K562 (cell line): Measurements from ENCODE around the gene SUPT5H. TPM values are rescaled to one million over a fixed set of nuclear protein-coding genes. Genes with fewer than 3 reads are reported as not detected.

Source experiments
- ATF7 ChIP-seq: fragments of 450-650 bp; IDR thresholded peaks from 2 replicates; pipeline ENCODE4 v1.7.1; 2014; ENCODE audit warnings: mild to moderate bottlenecking, moderate library complexity
- ESRRA ChIP-seq: fragments of 450-650 bp; IDR thresholded peaks from 2 replicates; pipeline ENCODE4 v1.6.1; 2014; ENCODE audit warnings: low read depth, mild to moderate bottlenecking, moderate library complexity, borderline replicate concordance
- MIER1 ChIP-seq: fragments of 450-650 bp; IDR thresholded peaks from 2 replicates; pipeline ENCODE4 v1.6.1; 2016; ENCODE audit warnings: antibody characterized with exemption, mild to moderate bottlenecking, low read depth
- MITF ChIP-seq: IDR thresholded peaks from 2 replicates; pipeline ENCODE4 v1.6.1; 2014; ENCODE audit warnings: antibody characterized with exemption
- NCOR1 ChIP-seq: fragments of 450-650 bp; IDR thresholded peaks from 2 replicates; pipeline ENCODE4 v1.6.1; 2016; ENCODE audit warnings: mild to moderate bottlenecking, moderate library complexity
- NR4A1 ChIP-seq, 2 experiments: fragments of 250-450 bp in 1 of 2; fragments of 450-650 bp in 1 of 2; sonication (Bioruptor Pico) in 1 of 2; IDR thresholded peaks; 2 replicates each; pipeline versions ENCODE4 v1.4.0 to v1.6.1; 2016 to 2020; ENCODE audit warnings: mild to moderate bottlenecking in 2 of 2, missing compliant biosample characterization in 1 of 2, missing genetic modification characterization in 1 of 2, moderate library complexity in 1 of 2
- TGIF2 ChIP-seq: sonication (generic); formaldehyde crosslinking; IDR thresholded peaks from 2 replicates; pipeline ENCODE4 v1.8.1; 2022; ENCODE audit warnings: mild to moderate bottlenecking, missing genetic modification reagents, moderate library complexity
- ZBTB11 ChIP-seq, 3 experiments: fragments of 200-800 bp in 1 of 3; fragments of 250-450 bp in 1 of 3; fragments of 450-650 bp in 1 of 3; sonication (Bioruptor Pico) in 1 of 3; sonication (Bioruptor generic) in 1 of 3; formaldehyde crosslinking in 1 of 3; IDR thresholded peaks; 2 replicates each; pipeline versions ENCODE4 v1.6.1 to v1.8.0; 2016 to 2022; ENCODE audit warnings: mild to moderate bottlenecking in 2 of 3, missing genetic modification characterization in 2 of 3, missing compliant biosample characterization in 1 of 3, moderate library complexity in 1 of 3
- ZBTB49 ChIP-seq: sonication (generic); formaldehyde crosslinking; IDR thresholded peaks from 2 replicates; pipeline ENCODE4 v1.8.0; 2022; ENCODE audit warnings: missing genetic modification reagents, mild to moderate bottlenecking, borderline replicate concordance
- ZBTB7A ChIP-seq: IDR thresholded peaks from 2 replicates; pipeline ENCODE4 v1.6.1; 2011; ENCODE audit warnings: low read depth, mild to moderate bottlenecking, low read length, moderate library complexity, borderline replicate concordance; ENCODE audit not compliant: control insufficient read depth
- ZMIZ1 ChIP-seq, 2 experiments: fragments of 150-350 bp in 1 of 2; IDR thresholded peaks; 2 replicates each; pipeline ENCODE4 v1.6.1; 2012 to 2016; ENCODE audit warnings: low read depth in 2 of 2, low read length in 2 of 2, mild to moderate bottlenecking in 1 of 2, moderate library complexity in 1 of 2
- ZNF282 ChIP-seq: sonication (generic); formaldehyde crosslinking; IDR thresholded peaks from 2 replicates; pipeline ENCODE4 v1.8.1; 2023; ENCODE audit warnings: missing genetic modification reagents
- polyA plus RNA-seq, 8 experiments: library from polyadenylated mRNA; depleted of rRNA in 4 of 8; stranded (reverse) in 5 of 8; unstranded in 3 of 8; fragments of >200 nt; fragmentation: Nextera tagmentation in 2 of 8; fragmentation: Illumina TruSeq in 1 of 8; extraction: Ambion mirVana in 2 of 8; extraction: Trizol in 1 of 8; gene quantifications; 2 replicates each; pipeline versions ENCODE4 v1.2.1 to v1.2.3, GENCODE V29; 2011 to 2014; ENCODE audit warnings: inconsistent platforms in 1 of 8, missing spikeins in 1 of 8
- total RNA-seq, 7 experiments: library from RNA; depleted of rRNA in 6 of 7; stranded (reverse); fragments of >200 nt in 6 of 7; fragmentation: Illumina TruSeq in 2 of 7; extraction: Trizol in 2 of 7; gene quantifications; 2 replicates each; pipeline versions ENCODE4 v1.2.1 to v1.2.3, GENCODE V29; 2011 to 2021; ENCODE audit warnings: low replicate concordance in 1 of 7

The SUPT5H gene
- total and polyA plus RNA-seq, 9 of the 15 experiments (the other 6 are each of a cell fraction or from before 2014, with no cell fraction given) = 13.3 to 85.9 (median 35.9) TPM

- TF ChIP-seq ZBTB11 (CRISPR knock-in tag; IDR thresholded peaks at IDR 0.05) (peak in 1 of 3 experiments; percentile 85; a peak in 2 of 6 replicates), ZBTB49 (CRISPR knock-in tag) (0 out of 2 replicates have a peak, but pooled peaks have one; percentile 31), TGIF2 (CRISPR knock-in tag) (peak; percentile 72; the same call in 1 of the 2 replicates), NR4A1 (CRISPR knock-in tag; IDR thresholded peaks at IDR 0.05) (0 out of 2 replicates have a peak, but pooled peaks have one; percentile 68), NR4A1 (tag; IDR thresholded peaks at IDR 0.05) (no peak), ATF7 (peak; percentile 95), MITF (peak; percentile 95), NCOR1 (peak; percentile 69), ZMIZ1 (IDR thresholded peaks at IDR 0.05; ENCODE audit: low read depth in 2 of 2, low read length in 2 of 2) (no peak; a peak in 2 of 4 replicates), ZBTB7A (peak; percentile 100), MIER1 (no peak; the same call in 1 of the 2 replicates), ESRRA (peak; percentile 33; the same call in 1 of the 2 replicates), ZNF282 (CRISPR knock-in tag) (no peak)
These were observed 33.1 kb upstream of the SUPT5H start, which contains the start of gene PLEKHG2 (continued) for GRCh38 chr19:39412100-39412866.
